HEK293 (cell line): Measurements from ENCODE around the gene LFNG.

Source experiments
- ATF2 ChIP-seq: fragments of 450-650 bp; formaldehyde crosslinking; IDR thresholded peaks from 2 replicates; pipeline ENCODE4 v1.5.1; 2016; ENCODE audit warnings: missing biosample characterization, missing genetic modification characterization, low read depth
- CTCF ChIP-seq: fragments of 450-650 bp; formaldehyde crosslinking; IDR thresholded peaks from 2 replicates; pipeline ENCODE4 v1.5.1; 2016; ENCODE audit warnings: missing biosample characterization, missing genetic modification characterization
- SP2 ChIP-seq: fragments of 450-650 bp; formaldehyde crosslinking; IDR thresholded peaks from 2 replicates; pipeline ENCODE4 v1.5.1; 2016; ENCODE audit warnings: missing biosample characterization, missing genetic modification characterization
- TCF7L2 ChIP-seq: IDR thresholded peaks from 2 replicates; pipeline ENCODE4 v1.6.1; 2011; ENCODE audit warnings: low read depth, mild to moderate bottlenecking, inconsistent platforms, low read length, moderate library complexity, borderline replicate concordance
- ZFP41 ChIP-seq: fragments of 450-650 bp; formaldehyde crosslinking; IDR thresholded peaks from 2 replicates; pipeline ENCODE4 v1.5.1; 2016; ENCODE audit warnings: missing biosample characterization, missing genetic modification characterization, borderline replicate concordance
- ZNF121 ChIP-seq: fragments of 450-650 bp; formaldehyde crosslinking; IDR thresholded peaks from 2 replicates; pipeline ENCODE4 v1.5.1; 2016; ENCODE audit warnings: missing biosample characterization, missing genetic modification characterization
- ZNF132 ChIP-seq: fragments of 450-650 bp; formaldehyde crosslinking; IDR thresholded peaks from 2 replicates; pipeline ENCODE4 v1.5.1; 2017; ENCODE audit warnings: missing biosample characterization, missing genetic modification characterization, borderline replicate concordance
- ZNF2 ChIP-seq: fragments of 450-650 bp; formaldehyde crosslinking; IDR thresholded peaks from 2 replicates; pipeline ENCODE4 v1.5.1; 2016; ENCODE audit warnings: missing biosample characterization, missing genetic modification characterization
- ZNF24 ChIP-seq: fragments of 450-650 bp; formaldehyde crosslinking; IDR thresholded peaks from 2 replicates; pipeline ENCODE4 v1.5.1; 2016; ENCODE audit warnings: missing biosample characterization, missing genetic modification characterization
- ZNF521 ChIP-seq: fragments of 450-650 bp; formaldehyde crosslinking; IDR thresholded peaks from 2 replicates; pipeline ENCODE4 v1.5.1; 2017; ENCODE audit warnings: missing biosample characterization, mild to moderate bottlenecking, missing genetic modification characterization
- ZNF747 ChIP-seq: fragments of 450-650 bp; formaldehyde crosslinking; IDR thresholded peaks from 2 replicates; pipeline ENCODE4 v1.5.1; 2016; ENCODE audit warnings: missing biosample characterization, missing genetic modification characterization
- TF ChIP-seq, protein P1 (sequence below): fragments of 450-650 bp; formaldehyde crosslinking; IDR thresholded peaks from 2 replicates; pipeline ENCODE4 v1.5.1; 2016; ENCODE audit warnings: missing biosample characterization, missing genetic modification characterization
- TF ChIP-seq, protein P2 (sequence below): fragments of 450-650 bp; formaldehyde crosslinking; IDR thresholded peaks from 2 replicates; pipeline ENCODE4 v1.5.1; 2016; ENCODE audit warnings: missing biosample characterization, missing genetic modification characterization

GRCh38 chr7:2514473-2515423 is 4.8 kb upstream of the LFNG start:
- TF ChIP-seq, protein P1, sequence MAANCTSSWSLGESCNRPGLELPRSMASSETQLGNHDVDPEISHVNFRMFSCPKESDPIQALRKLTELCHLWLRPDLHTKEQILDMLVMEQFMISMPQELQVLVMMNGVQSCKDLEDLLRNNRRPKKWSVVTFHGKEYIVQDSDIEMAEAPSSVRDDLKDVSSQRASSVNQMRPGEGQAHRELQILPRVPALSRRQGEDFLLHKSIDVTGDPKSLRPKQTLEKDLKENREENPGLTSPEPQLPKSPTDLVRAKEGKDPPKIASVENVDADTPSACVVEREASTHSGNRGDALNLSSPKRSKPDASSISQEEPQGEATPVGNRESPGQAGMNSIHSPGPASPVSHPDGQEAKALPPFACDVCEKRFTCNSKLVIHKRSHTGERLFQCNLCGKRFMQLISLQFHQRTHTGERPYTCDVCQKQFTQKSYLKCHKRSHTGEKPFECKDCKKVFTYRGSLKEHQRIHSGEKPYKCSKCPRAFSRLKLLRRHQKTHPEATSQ (tag by site-specific recombination) = no peak
- no peak for TF ChIP-seq ZNF121 (tag by site-specific recombination)
- TF ChIP-seq CTCF = no peak
- no peak for TF ChIP-seq ZNF747
- TF ChIP-seq ZNF2 (tag by site-specific recombination) = no peak
- TF ChIP-seq ATF2 (tag by site-specific recombination) = no peak
- no peak for TF ChIP-seq TCF7L2
- TF ChIP-seq ZNF24 (tag by site-specific recombination) = no peak
- TF ChIP-seq ZNF132 (tag by site-specific recombination) = no peak
- no peak for TF ChIP-seq ZFP41 (tag by site-specific recombination)
- TF ChIP-seq ZNF521 (tag by site-specific recombination) = no peak
- TF ChIP-seq SP2 (tag by site-specific recombination) = no peak
- TF ChIP-seq, protein P2, sequence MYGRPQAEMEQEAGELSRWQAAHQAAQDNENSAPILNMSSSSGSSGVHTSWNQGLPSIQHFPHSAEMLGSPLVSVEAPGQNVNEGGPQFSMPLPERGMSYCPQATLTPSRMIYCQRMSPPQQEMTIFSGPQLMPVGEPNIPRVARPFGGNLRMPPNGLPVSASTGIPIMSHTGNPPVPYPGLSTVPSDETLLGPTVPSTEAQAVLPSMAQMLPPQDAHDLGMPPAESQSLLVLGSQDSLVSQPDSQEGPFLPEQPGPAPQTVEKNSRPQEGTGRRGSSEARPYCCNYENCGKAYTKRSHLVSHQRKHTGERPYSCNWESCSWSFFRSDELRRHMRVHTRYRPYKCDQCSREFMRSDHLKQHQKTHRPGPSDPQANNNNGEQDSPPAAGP (tag by site-specific recombination) = no peak
